ENCODE results near the gene HILPDA.
"Not testable (repeated sequence)": the region's sequence is repeated elsewhere in the genome, so short reads cannot be mapped to it uniquely, and the experiment has no call there.

DNA sequence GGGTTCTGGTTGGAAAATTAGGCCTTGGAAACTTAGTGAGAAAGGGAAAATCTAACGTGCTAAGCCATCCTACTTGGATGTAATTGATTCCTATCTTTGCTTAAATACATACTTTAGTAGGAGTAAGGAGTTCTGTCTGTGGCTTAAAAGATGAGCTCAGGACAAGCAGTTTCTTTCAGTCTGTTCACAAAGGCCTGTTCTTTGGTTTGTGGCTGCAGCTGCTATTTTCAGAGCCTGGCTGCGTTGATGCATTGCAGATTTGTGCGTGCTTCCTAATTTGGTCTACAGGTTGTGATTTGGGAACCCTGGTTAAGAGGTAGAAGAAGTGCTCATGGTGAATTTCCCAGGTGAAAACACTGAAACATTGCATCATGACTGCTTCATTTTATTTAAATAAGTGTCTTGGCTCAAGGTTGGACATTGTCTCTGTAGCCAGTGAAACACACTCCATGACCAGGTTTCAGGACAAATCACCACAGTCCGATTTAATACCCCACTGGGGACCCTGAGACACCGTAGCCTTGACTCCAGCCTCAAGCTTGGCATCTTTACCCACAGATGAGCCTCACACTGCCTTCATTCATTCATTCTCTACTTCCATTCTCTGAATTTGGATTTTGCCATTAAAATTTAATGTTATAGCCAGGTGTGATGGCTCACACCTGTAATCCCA, 51.8 kb downstream of the HILPDA start:
- not testable (repeated sequence) for TF ChIP-seq EZH2 (IDR thresholded peaks at IDR 0.05; ENCODE audit: low read length)
- TF ChIP-seq, protein P1, sequence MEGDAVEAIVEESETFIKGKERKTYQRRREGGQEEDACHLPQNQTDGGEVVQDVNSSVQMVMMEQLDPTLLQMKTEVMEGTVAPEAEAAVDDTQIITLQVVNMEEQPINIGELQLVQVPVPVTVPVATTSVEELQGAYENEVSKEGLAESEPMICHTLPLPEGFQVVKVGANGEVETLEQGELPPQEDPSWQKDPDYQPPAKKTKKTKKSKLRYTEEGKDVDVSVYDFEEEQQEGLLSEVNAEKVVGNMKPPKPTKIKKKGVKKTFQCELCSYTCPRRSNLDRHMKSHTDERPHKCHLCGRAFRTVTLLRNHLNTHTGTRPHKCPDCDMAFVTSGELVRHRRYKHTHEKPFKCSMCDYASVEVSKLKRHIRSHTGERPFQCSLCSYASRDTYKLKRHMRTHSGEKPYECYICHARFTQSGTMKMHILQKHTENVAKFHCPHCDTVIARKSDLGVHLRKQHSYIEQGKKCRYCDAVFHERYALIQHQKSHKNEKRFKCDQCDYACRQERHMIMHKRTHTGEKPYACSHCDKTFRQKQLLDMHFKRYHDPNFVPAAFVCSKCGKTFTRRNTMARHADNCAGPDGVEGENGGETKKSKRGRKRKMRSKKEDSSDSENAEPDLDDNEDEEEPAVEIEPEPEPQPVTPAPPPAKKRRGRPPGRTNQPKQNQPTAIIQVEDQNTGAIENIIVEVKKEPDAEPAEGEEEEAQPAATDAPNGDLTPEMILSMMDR (optimal IDR thresholded peaks at IDR 0.05 in 1 of 3, IDR thresholded peaks at IDR 0.05 in 1 of 3, conservative IDR thresholded peaks at IDR 0.05 in 1 of 3; ENCODE audit: extremely low read depth in 1 of 3, insufficient read depth in 2 of 3, low read length in 3 of 3): not testable (repeated sequence)

Measured in keratinocyte (primary cell).